ENCODE data around the gene KLHDC9.

KLHDC9 gene

DNA sequence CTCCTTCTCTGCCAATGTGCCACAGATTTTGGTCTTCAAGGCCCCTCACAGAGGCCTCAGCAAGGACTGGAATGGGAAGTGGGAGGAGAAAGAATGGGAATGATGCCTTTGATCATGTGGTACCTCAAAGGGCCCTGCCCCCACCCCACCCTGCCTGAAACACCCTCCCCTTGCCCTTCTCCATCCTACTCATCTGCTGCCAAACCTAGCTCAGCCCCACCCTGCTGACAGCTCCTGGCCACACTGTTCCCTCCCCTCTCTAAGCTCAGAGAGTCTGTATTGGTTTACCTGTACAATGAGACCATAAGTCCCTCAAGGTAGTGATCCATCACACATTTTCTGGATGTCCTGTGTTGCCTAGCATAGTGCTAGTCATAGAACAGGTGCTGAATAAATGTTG lies 21.8 kb upstream of the KLHDC9 start:
- no peak for DNase-seq (ENCODE audit: low spot score)

DNA sequence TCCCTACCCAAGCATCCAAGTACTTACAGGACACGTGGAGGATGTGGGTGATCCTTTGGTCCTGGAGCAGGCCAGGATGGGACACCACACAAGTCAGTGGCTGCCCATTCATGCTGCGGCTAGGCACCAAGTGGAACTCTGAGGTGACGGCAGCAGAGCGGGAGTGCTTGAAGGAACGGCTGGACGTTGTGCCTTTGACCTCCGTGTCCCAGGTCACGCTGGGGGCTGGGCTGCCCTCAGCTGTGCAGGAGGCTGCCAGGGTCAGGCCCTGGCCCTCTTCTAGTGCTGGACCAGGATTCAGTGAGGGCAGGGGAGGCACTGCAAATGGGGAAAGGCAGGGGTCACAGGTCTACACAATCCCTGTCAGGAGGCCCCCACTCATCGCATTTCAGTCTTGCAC lies 20.7 kb upstream of the KLHDC9 start:
- no peak for DNase-seq (ENCODE audit: low spot score)

DNA sequence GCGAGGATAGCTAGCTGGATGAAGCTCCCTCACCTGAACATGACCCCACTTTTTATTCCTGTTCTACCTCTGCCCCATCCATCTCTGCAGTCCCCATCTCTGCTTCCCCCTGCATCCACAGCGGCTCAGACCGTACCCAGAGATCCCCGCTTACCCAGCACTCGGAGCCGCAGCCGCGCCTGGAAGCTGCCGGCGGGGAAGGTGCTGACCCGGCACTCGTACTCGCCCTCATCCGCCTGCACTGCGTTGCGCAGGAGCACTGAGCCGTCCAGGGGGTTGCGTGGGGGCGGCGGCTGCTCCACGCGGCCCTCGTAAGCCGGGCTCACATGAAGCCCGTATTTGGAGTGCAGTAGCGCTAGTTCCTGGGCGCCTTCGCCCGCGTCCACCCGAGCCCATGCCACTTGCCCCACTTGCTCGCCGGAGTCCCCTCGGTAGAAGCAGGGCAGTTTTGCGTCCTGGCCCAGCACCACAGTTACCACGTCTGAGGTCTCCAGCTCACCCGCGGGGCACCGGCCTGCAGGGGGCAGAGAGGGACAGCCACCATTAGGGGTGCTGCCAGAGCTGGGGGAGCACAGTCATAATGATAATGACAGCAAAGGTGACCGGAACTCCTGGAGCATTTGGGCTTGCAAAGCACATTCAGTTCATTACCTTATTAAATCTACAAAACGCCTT lies 18.6 kb upstream of the KLHDC9 start:
- no peak for DNase-seq (ENCODE audit: low spot score)

DNA sequence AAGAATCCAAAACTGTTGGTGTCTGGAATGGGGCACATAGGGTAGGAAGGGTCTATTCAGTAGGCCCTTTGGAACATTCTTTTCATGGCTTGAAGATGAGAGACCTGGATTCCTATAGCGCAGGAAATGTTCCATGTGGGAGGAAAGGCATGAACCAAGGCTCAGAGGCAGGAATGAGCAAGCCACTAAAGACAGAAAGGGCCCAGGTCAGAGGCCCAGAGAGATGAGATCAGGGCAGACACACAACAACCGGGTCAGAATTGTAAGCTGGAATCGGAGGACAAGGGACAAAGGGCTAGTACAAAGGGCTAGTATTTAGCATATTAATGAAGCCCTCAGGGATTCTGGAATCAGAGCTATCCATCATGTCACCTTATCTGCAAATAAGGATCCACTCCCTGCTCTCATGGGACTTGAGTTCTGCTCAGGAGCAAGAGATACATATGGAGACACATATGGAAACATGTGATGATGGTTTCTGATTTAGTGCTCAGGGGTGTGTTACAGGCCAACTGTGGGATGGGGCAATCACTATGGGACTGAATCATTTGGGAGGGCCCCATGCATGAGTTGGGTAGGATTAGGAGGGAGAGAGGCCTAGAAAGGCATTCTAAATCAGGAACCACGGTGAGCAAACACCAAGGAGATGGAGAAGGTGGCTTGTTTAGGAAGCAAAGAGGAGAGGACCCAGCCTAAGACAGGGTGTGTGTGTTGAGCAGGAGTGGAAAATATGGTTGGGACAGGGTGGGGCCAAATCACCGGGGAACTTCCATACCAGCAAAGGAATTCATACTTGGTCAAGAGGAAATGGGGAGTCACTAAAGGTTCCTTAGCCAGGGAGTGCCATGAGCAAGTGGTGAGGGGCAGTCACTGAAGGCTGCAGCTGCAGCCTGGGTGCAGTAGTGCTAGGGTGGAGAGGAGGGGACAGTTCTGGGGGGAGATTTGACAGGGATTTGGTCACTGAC lies 17.4 kb upstream of the KLHDC9 start:
- DNase-seq (ENCODE audit: low spot score) = no peak

DNA sequence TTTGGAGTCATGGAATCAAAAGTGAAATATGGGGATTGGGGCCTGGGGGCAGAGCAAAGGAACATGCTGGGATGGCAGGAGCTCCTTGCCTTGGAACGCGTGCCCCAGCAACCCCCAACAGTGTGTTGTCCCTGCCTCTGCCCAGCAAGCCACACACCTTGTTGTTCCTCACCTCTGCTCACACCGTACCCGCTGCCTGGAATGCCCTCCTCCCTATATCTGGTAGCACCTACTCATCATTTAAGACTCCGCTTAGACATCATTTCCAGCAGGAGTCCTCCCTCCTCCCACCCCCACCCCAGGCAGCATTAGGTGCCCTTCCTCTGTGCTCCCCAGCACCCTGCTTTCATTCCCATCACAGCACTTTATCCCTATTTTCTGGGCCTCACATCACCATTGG lies 16.6 kb upstream of the KLHDC9 start:
- no peak for DNase-seq (ENCODE audit: low spot score)

DNA sequence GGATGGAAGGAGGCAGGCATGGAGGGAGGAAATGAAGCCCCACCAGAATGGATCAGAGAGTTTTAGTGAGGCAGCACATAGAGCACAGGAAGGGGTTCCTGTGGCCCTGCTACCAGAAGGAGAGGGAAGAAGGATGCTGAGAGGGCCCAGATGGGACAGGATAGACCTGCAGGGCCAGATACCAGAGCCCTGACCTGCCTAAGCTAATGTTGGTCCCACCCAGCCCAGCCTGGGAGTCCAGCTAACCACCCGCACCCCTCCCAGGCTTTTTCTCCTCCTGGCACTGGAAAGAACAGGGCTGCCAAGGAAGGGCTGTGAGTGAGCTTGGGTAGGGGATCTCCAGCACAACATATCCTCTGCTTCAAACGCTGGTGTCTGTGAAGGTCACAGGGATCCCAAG lies 15.7 kb upstream of the KLHDC9 start:
- no peak for DNase-seq (ENCODE audit: low spot score)

DNA sequence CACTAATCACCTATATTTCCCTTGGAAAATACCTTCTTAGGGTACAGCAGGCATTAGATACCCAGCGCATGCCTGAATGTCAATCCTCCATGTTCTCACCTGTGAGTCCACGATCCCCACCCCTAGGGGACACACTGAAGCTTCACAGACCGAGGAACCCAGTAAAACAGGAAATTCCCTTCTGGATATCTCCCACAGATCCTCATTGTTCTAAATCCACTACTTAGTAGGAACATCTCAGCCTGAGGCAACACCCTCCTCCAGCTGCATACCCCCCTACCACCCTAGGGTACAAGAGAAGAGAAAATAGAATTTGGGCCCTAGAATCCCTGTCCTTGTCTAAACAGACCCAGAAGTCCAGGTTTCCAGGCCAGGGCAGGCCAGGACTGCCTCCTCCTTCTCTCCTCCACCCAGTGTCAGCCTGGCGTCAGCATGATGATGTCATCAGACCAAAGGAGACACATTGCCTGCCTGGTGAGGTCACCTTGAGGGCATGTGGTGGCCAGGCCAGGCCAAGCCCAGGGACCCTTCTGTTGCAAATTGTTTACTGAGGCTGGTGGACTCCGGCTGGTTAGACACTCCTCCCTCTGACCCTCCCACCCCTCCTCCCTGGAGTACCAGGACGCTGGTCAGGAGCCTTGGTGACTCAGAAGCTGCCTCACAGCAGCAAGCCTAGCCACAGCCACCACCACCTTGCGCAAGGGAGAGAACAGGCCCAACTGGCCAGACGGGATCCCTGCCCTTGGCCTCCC lies 15.0 kb upstream of the KLHDC9 start:
- DNase-seq (ENCODE audit: low spot score) = peak; percentile 87

DNA sequence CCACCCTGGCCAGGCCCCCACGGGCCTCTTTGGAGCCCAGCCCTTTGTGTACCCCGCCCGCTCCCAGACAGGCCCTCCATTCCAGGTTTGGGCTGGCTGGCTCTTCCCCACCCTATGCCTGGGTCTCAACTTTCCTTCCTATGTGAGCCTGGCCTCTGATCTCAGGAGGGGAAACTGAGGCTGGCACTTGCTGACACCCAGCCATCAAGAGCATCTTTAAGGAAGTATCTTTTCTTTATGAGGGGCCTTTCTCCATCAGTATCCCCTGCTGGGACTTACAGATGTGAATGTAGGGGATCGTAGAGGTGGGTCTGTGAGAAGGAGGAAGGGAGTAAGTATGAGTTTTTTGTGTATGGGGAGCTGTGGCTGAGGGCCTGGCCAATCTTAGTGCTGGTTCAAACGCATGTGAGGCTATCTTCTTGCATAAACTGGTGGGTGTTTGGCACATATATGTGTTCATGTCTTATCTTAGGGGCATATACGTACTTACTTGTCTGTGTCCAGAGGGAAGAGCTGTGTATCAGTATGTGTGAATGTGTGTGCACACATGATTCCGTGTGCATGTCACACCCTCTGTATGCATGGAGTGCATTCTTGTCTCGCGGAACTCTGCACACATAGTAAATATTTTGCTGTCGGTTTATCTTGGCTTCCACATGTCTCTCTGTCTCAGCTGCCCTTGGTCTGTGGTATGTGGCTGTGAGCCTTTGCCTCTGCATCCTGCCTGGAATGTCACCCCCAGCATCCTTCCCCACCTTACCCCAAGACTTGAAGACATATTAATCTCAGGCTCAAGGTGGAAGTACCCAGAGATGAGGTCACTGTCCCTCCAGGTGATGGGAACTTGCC lies 14.2 kb upstream of the KLHDC9 start:
- DNase-seq (ENCODE audit: low spot score) = no peak

DNA sequence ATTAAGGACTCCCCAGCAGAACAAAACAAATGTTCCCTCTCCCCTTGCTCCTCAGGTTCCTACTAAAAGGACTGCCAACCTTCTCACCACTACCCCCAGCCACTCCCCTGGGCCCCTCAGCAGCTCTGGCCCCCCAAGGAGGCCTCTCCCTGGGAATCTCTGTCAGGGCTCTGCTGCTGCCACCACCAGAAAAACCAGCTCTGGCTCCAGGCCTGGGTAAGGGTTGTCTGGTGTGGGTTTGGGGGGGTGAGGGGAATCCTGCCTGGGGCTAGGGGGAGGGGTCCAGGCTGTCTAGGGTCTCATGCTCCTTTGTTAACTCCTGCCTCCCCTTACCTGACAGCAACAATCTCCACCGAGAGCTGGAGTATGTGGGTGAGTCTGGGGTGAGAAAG lies 13.6 kb upstream of the KLHDC9 start:
- DNase-seq (ENCODE audit: low spot score) = no peak

DNA sequence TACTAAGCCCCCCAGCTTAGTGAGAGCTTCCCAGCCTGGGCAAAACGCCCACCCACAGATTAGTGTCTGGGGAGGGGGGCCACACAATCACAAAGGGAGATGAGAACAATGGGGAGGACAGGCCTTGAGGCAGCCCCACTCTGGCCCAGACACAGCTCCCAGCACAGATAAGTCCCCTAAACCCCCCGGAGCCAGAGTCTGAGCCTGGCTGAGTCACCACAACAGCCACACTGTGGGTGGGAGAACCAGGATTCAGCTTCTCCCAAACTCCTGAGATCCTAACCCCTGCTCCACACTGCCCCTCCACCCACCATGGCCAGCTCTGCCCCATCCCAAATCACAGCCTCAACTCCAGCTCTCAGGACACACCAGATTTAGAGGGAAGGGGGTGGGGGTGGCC lies 13.0 kb upstream of the KLHDC9 start:
- DNase-seq (ENCODE audit: low spot score) = no peak

DNA sequence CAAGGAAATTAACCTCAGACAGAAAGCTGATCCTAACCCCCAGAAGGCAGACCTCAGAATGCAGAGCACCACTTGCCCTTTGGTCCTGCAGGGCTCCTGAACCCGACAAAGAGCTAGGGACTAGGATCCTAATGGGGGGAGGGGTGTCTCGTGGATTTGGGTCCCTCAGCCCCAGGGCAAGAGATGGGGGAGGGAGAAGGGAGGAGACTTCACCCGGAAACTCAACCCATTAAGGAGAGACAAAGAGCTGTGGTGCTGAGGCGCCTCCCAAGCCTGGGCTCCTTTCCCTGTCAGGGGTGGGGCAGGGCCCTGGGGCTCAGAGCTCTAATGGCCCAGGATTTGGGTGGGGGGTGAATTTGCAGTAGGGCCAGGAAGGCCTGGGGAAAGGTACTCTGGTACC lies 11.7 kb upstream of the KLHDC9 start:
- DNase-seq (ENCODE audit: low spot score) = no peak

DNA sequence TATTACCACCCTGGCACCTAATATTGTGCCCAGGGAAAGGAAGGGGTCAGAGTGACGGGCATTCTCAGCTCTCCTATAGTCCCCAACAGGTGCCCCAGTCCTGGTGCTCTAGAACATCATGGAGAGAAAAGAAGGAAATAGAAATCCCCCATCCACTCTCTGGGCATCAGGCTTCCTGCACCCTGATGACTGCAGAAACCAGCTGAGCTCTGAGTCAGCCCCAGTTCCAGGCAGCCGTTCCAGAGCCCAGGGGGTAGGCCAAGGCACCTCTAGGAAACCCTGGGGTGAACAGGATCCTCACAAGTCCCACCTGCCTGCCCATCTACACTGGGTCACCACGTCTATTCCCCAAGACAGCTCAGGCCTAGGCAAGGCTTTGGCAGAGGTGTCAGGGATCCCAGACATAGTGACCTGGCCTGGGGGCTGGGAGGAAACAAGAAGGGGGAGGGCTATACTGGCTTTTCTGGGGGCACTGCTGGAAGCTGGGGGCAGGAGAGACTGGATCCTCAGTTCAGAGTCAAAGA lies 9.5 kb upstream of the KLHDC9 start:
- DNase-seq (ENCODE audit: low spot score) = no peak

DNA sequence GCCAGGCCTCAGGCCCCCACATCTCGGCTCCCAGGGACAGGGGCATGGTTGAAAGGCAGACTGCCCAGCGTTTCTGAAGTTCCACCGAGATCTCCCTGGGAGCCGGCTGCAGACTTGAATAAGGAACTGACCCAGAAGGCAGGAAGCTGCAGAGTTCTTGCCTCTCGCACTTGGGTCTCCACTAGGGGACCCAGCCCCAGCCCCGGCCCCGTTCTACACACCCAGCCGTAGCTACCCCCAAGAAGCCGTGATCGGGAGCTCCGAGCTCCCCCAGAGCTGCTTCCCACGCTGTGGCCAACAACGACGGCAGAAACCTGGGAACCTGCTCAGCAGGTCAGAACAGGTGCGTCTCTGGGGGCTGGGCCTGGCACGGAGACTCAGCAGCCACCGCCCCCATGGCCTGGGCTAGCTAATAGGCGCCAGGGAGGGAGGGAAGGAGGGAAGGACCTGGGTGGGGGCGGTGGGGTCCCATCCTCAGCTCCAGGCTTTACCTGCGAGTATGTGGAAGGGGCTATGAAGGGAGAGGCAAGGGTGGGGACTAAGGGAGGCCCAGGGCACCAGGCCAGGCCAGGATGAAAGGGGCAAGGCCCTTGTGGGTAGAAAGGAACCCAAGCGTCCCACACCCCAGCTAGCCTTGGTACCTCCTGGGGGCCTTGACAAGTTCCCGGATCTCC lies 8.8 kb upstream of the KLHDC9 start, which contains the start of gene NECTIN4:
Gene NECTIN4, minus strand, starts transcription at position 308 of the 674 bp plus-strand sequence. Its CDS starts 262 bp downstream, at position 46.
- DNase-seq (ENCODE audit: low spot score) = no peak

DNA sequence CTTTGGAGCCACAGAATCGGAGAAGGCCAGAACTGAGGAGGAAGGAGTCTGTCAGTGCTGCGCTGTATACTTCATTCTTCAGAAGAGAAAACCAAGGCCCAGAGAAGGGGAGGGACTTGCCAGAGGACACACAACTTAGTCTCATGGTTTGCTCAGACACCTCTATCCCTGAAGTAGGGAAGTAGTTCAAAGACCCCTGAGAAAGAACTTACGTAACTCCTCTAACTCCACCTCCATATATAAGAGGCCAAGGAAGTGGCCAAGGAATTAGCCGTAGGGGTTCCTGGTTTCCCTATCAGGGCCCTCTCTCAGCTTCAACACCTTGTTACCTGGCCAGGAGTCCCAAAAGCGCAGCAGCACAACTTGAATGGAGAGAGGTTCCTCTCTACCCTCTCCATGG lies 8.2 kb upstream of the KLHDC9 start:
- no peak for DNase-seq (ENCODE audit: low spot score)

DNA sequence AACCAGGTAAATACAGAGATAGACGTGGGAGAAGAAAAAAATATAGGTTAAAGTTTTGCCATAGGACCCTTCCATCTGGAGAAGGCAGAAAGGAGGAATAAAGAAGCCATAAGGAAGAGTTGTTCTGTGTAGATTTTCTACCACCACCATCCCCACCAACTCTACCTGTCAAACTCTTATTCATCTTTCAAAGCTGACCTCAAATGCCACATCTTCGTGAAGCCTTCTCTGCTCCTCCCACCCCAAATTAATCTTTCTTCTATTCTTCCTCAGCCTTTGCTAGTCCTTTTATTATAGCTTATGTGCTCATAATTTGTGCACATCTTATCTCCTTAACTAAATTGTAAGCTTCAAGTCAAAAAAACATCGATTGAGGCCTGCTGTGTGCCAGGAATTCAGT lies 7.5 kb upstream of the KLHDC9 start:
- no peak for DNase-seq (ENCODE audit: low spot score)

DNA sequence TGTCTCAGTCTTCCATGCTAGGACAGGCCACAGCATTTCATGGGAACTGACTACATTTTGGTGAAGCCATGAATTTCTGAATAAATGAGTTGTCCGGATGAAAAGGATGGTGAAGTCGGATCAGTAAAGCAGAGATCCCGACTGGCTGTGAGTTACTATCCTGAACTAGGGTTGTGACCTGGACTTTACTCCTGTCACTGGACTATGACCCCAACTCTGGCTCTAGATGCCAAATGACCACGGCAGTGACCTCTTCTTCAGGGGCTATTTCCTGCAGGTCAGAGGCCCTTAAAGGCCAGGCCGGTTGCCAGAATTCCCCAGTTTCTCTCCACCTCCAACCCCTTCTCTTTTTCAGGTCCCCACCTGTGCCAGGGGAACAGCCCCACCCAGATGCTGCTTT lies 7.1 kb upstream of the KLHDC9 start:
- no peak for DNase-seq (ENCODE audit: low spot score)

DNA sequence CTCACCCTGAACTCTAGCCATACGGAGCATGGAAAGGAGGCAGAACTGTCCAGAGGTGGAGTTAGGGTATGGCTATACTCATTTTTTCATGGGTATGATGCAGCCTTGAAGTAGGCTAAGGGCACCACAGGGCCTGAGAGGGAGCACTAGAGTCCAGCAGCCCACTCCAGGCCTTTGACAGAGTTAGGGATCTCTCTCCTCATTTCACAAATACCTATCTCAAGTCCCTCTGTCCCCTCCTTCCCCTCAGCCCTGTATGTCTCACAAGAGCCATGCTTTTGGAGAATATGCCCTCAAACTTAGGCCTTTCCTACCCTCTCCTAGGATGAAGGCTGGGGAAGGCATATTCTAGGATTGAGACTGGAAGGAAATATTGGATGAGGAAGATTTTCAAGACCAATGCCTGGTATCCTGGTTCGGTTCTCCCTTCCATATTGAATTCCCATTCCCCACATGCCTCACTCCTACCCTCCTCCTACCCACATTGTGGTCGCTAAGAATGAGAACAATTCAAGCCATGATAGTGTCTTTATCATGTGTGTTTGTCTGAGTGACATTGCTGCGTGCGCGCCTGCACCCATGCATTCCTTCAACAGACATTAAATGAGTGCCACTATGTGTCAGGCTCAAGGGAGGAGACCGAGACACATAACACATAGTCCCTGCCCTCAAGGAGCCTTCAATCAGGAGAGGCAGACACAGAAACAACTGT lies 6.2 kb upstream of the KLHDC9 start:
- DNase-seq (ENCODE audit: low spot score) = no peak

DNA sequence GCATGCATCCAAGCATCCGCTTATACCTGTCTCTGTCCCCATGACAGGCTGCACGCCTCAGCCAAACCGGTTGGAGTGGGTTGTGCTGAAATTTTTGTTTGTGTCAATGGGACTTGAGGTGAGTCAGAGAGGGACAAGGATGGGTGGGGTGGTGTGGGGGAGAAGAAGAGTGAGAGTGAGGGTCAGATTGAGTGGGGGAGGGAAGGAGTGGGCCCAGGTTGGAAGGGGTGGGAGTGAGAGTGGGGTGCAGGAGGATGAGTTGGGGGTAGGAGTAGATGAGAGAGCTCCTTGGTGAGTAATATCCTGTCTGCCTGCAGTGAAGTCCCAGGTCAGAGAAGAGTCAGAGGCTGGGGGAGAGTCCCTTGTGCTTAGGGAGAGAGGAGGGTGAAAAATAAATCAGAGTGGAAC lies 5.5 kb upstream of the KLHDC9 start:
- DNase-seq (ENCODE audit: low spot score) = no peak

DNA sequence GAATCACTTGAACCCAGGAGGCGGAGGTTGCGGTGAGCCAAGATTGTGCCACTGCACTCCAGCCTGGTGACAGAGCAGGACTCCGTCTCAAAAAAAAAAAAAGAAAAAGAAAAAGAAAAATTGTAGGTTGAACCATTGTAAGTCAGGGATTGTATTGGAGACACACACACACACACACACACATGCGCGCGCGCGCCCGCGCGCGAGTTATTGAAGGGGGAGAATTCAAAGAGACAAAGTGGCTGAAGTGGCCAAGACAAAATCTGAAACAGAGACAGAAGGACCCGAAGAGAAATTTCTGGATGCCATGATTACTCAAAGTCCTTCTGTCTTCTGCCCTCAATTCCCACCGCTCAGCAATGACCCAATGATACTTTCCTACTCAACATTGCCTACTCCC lies 3.7 kb upstream of the KLHDC9 start:
- DNase-seq (ENCODE audit: low spot score) = no peak

DNA sequence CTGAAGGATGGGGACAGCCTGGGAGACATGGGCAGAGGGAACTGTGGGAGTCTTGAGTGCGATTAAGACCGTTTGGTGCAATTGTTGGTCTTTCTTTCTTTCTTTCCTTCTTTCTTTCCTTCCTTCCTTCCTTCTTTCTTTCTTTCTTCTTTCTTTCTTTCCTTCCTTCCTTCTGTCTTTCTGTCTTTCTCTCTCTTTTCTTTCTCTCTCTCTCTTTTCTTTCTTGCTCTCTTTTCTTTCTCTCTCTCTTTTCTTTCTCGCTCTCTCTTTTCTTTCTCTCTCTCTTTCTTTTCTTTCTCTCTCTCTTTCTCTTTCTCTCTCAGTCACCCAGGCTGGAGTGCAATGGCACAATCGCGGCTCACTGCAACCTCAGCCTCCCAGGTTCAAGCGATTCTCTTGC lies 2.9 kb upstream of the KLHDC9 start:
- DNase-seq (ENCODE audit: low spot score) = no peak
